ENCODE data around the gene SEPTIN5.

The SEPTIN5 gene

DNA sequence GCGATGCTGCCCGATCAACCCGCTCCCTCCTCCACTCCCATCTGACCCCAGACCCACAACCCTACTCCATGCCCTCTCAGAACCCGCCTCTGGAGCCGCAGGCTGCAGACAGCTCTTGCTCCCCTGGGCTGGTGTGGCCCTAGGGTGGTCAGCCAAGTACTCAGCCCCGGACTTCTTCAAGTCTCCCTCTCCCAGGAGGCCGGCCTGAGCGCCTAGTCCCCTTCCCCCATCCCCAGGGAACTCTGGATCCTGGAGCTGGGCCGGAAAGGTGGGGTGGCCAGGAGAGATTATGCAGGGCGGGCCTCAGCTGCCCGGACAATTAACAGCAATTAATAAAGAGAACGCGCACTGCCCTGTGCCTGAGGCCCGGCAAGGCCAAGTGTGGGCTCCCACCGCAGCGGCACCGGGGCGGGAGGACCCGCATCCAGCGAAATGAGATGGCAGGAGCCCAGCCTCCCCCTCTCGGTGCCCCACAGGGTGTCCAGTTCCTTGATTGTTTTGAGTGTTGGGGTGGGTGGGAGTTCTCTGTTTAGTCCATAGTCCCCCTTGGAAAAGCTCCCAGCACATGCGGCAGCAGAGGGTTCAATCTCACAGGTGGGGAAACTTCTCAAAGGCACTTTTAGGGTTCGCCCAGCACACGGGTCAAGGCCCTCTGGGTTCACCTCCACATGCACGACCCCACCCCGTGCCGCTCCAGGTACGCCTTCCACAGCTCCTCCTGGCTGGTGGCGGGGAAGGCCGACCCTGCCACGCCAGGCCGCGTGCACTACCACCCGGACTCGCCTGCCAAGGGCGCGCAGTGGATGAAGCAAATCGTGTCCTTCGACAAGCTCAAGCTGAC is 49.4 kb downstream of the SEPTIN5 start:
- no peak for DNase-seq

DNA sequence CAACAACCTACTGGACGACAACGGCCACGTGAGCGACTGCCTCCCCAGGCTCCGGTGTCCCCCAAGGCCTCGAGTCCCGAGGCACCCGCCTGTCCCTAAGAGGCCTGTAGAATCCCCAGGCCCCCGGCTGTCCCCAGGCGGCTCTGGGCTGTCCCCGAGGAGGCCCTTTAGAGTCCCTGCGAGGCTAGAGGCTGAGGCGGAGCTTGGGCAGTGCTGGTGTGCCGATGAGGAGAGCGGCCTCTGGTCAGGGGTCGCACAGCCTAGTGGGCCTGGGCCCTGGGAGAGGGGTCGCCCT is 49.9 kb downstream of the SEPTIN5 start:
- DNase-seq, result no peak

DNA sequence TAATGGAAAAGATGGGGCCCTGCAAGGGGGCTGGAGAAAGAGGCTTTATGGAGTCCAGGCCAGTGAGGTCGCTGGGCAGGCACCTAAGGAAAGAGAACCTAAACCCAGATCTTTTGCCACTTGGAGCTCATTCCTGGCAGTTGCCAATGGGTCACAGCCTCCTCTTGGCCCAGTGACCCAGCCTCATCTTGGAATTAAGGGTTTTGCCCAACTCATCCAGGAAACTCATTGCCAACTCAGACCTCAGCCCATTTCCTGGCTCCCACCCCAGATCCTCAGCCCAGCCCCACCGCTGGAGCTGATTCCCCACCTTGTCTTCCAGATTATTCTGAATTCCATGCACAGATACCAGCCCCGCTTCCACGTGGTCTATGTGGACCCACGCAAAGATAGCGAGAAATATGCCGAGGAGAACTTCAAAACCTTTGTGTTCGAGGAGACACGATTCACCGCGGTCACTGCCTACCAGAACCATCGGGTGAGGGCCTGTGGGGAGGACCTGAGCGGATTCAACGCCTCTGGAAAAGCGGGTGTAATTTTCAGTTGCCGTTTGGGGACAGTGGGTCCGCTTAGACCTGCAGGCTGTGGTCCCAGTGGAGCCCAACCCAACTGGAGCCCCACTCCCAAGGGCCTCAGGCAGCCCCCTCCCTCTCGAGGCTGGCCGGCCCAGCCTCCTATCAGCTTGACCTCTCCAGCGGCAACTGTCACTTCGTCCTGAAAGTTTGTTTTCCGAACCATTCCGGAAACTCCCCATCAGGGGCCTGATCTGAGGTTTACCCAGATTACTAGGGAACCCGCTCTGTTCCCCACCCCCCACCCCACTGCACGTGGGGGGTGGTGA is 50.6 kb downstream of the SEPTIN5 start:
- DNase-seq, result no peak

DNA sequence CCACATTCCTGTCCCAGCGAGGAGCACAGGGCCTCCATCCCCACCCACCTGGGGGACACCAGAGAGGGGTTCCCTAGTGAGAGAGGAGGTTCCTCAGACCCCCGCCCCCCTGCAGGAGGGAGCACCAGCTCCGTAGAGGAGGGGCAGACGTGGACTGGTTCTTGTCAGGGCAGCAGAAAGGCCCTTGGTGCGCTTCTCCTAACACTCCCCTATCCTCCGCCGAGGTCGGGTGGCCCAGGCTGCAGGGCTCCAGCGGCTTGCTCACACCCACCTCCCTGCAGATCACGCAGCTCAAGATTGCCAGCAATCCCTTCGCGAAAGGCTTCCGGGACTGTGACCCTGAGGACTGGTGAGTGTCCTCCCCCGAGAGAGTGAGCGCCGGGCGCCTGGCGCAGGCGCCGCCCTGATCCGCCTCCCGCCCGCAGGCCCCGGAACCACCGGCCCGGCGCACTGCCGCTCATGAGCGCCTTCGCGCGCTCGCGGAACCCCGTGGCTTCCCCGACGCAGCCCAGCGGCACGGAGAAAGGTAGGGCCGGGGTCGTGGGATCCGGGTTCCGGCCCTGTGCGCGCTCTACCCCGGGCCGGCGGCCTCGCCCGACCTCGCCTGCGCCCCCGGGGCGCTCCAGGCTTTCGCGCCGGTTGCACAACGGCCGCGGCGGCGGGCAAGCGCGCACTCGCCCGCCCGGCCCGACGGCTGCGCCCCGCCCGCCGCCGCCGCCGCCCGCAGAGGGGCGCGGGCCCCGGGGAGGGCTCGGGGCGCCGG is 51.4 kb downstream of the SEPTIN5 start:
- no peak for DNase-seq

DNA sequence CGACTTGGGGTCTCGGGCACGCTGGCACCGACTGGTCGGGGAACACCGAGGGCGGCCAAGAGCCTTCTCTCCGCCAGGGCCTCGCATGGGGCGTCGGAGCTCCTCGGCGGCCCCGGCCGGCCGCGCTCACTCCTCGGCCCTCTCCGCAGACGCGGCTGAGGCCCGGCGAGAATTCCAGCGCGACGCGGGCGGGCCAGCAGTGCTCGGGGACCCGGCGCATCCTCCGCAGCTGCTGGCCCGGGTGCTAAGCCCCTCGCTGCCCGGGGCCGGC is 51.9 kb downstream of the SEPTIN5 start:
- no peak for DNase-seq

DNA sequence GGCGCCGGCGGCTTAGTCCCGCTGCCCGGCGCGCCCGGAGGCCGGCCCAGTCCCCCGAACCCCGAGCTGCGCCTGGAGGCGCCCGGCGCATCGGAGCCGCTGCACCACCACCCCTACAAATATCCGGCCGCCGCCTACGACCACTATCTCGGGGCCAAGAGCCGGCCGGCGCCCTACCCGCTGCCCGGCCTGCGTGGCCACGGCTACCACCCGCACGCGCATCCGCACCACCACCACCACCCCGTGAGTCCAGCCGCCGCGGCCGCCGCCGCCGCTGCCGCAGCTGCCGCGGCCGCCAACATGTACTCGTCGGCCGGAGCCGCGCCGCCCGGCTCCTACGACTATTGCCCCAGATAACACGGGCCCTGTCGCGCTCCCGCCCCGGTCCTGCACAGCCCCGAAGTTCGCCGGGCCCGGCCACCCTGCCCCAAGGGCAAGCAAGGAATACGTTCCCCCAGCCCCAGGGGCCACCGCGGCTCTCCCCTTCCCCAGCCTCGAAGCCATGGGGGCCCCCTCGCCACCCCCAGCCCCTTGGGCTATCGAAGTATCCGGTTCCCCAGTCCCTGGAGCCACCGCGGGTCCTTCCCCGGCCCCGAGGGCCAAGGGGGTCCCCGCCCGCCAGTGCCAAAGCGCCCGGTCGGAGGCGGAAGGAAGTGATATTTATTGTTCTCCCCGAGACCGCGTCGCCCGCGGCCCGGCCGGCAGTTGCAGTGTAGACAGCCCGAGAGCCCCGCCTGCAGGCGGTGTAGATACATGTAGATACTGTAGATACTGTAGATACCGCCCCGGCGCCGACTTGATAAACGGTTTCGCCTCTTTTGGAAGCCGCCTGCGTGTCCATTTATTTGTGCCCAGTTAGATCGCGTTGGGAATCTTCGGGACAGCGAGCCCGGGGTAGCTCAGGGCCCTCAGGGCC is 52.5 kb downstream of the SEPTIN5 start:
- peak; percentile 38 to 40 for DNase-seq

DNA sequence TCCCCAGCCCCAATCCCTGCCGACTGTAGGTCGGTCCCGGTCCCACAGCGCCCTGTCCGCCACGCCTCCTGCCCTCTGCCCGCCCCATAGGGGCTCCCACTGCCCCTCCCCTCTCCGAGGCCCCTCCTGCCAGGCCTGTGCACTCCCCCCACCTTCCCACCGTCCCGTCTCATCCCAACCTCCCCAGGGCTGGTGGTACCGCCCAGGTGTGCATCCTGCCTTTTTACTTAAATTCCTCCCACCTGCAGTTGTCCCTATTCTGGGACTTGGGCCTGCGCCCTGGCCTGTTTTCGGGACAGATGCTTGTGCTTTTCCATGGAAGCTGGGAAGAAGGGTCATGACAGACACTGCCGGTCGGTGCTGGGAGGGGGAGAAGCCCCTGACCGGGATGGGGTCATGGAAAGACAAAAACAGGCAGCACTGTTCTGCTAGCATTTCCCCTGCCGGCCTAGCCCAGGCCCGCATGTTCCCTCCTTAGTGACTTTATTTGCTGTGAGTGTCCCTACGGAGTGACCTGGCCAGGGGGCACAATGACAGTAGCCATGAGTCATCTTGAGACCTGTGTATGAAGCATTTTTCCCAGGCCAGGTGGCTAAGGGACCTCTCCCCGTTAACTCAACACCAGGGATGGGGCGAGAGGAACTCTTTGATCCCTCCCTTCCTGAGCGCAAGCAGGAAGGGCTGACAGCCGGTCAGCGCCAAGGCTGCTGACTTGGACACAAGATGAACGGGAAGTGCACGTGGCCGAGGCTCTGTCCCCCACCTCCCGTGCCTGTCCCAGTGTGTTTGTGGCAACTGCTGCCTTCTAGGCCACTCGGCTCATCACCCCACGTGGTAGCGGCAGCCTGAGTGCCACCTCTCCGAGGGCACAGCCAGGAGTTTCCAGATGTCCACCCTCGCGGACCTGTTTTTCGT is 53.4 kb downstream of the SEPTIN5 start:
- DNase-seq, result no peak

DNA sequence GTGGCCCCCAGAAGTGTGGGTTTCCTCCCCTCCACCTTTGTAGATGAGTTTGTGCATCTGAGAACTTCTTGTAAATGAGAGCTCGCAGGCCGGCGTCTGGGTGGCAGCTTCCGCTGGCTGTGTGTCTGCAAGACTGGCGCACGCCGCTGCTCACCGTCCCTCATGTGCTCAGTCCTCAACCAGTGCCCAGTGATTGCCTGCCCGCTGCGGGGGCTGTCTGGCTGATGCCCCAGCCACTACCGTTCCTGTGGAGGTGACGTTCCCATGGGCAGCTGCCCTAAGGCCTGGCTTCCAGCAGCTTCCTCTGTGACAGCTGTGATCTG is 55.1 kb downstream of the SEPTIN5 start:
- DNase-seq, result no peak

DNA sequence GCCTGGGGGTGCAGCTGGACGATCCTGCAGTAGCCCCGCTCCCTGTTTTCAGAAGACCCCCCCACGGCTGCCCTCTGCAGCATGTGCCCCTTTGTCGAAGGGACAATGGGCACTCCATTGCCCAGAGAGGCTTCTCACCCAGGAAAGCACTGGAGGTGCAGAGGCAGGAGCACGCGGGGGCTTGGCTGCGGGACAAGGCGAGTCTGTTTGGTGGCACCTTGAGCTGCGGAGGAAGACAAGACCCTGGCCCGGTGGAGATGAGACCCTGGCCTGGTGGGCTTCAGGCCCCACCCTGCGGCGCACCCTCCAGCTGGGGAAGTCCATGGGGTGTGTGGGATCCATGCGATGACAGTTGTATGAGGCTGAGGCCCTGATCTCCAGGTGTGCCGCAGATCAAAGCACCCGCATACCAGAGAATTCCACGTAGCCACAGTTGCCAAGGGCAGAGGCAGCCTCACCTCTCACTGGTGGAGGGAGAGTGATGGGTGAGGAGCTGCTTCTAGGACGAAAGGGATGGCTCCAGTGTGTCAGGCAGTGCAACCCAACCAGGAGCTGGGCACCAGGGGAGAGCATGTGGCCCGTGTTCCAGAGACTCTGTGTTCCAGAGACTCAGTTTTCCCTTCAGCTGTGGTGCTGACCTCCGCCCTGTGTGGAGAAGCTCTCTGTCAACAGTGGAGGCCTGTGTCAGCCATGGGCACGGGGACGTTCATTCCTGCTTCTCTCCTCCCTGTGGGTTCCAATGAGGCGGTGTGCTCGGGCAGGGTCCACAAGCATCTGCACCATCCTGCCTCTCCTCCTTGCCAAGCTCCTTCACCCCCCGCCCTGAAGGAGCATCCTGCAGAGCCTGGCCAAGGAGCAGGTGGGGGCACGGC is 56.3 kb downstream of the SEPTIN5 start:
- no peak for DNase-seq

DNA sequence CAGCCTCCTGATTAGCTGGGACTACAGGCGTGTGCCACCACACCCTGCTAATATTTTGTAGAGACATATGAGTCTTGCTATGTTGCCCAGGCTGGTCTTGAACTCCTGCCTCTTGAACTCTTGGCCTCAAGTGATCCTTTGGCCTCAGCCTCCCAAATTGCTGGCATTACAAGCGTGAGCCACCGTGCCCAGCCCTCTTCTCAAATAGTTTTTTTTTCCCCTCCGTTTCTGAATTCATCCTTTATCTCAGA is 58.0 kb downstream of the SEPTIN5 start:
- no peak for DNase-seq
